Measurements from ENCODE around the gene UHRF1.
"Not testable (repeated sequence)": the region's sequence is repeated elsewhere in the genome, so short reads cannot be mapped to it uniquely, and the experiment has no call there.

DNA sequence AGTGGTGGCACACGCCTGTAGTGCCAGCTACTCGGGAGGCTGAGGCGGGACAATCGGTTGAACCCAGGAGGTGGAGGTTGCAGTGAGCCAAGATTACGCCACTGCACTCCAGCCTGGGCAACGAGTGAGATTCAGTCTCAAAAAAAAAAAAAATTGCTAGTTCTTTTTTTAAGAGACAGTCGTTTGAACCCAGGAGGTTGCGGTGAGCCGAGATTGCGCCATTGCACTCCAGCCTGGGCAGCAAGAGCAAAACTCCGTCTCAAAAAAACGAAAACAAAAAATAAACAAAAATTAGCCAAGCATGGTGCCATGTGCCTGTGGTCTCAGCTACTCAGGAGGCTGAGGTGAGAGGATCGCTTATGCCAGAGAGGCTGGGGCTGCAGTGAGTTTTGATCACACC is 8.4 kb upstream of the UHRF1 start:
- TF ChIP-seq EZH2 (IDR thresholded peaks at IDR 0.05; ENCODE audit: insufficient read depth, poor library complexity, severe bottlenecking); EZH2phosphoT487 (IDR thresholded peaks at IDR 0.05; ENCODE audit: insufficient read depth, low read depth): not testable (repeated sequence)

Measured in GM23248 (cell line).